HUES64 (cell line): ENCODE data around the gene KLHDC4.

Experiments
- H3K27ac ChIP-seq: 2 replicates; pipeline ENCODE4 v1.7.0; 2013; ENCODE audit warnings: low read depth, low read length, inconsistent platforms
- H3K27me3 ChIP-seq: 2 replicates; pipeline ENCODE4 v1.6.1; 2013; ENCODE audit warnings: mild to moderate bottlenecking, low read length; ENCODE audit not compliant: insufficient read depth
- H3K36me3 ChIP-seq: 2 replicates; pipeline ENCODE4 v1.6.1; 2013; ENCODE audit warnings: mild to moderate bottlenecking, low read length; ENCODE audit not compliant: insufficient read depth
- H3K4me1 ChIP-seq: 2 replicates; pipeline ENCODE4 v1.6.1; 2013; ENCODE audit warnings: mild to moderate bottlenecking, low read length, moderate library complexity; ENCODE audit not compliant: insufficient read depth
- H3K4me3 ChIP-seq: 2 replicates; pipeline ENCODE4 v1.5.1; 2013; ENCODE audit warnings: mild to moderate bottlenecking, low read length, moderate library complexity
- H3K9ac ChIP-seq: 2 replicates; pipeline ENCODE4 v1.6.1; 2013; ENCODE audit warnings: mild to moderate bottlenecking, low read depth, low read length
- H3K9me3 ChIP-seq: 2 replicates; pipeline ENCODE4 v1.6.1; 2013; ENCODE audit warnings: low read depth, low read length; ENCODE audit not compliant: insufficient read depth
- WGBS: fragments of 150-250, 120-280 bp; methylation state at CpG from one replicate; pipeline ENCODE4 v1.1.7; 2013; ENCODE audit warnings: missing lambda C conversion rate; 5-methylcytosine and 5-hydroxymethylcytosine counted together

Gene KLHDC4

DNA sequence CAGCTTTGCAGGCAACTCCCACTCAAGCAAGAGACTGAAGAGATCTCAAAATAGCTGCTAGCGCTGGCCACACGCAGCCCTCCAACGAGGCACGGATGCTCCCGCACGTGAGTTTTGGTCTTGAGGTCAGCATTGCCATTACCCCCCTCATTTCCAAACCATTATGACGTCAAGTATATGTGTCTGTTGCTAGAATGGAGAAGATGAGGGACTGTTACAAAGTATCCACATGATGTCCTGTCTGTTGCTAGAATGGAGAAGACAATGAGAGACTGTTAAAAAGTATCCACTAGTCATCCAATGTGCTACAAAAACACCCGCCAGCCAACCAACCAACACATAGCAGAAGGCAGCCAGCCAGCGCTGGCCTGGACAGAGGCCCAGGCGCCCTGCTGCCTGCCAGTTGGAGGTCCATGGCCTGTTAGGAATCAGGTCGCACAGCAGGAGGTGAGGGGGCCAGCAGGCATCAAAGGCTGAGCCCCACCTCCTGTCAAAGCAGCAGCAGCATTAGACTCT, 24.8 kb downstream of the KLHDC4 start:
- WGBS: 90% methylated on average over 11 of the region's 11 CpGs
- no peaks in the 10 kb centered on the region for H3K27me3 ChIP-seq
- H3K27ac ChIP-seq: no peak overlapping the region
- no peak overlapping the region for H3K9ac ChIP-seq
- no peaks in the 10 kb centered on the region for H3K9me3 ChIP-seq
- no peak overlapping the region for H3K4me3 ChIP-seq
- peaks cover 58% of the 10 kb centered on the region for H3K36me3 ChIP-seq
- no peaks in the 10 kb centered on the region for H3K4me1 ChIP-seq

DNA sequence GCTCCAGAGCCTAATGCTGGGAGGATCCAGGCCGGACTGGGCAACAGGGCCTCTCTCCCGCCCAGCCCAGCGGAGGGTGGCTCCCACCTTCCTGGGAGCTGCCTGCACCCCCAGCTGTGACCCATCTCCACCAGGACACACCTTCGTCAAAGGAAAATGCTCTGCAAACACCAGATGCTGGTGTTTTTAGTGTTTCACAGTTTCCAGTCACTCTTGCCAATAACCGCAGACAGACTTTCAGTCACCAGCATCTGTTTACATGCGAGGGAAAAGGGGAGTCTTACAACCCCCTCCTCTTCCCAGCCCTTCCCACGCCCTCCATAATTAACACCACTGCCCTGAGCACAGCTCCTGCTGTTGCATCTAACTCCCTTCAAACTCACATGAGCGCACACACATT, 25.3 kb downstream of the KLHDC4 start:
- no peaks in the 10 kb centered on the region for H3K4me1 ChIP-seq
- H3K4me3 ChIP-seq: no peak overlapping the region
- no peaks in the 10 kb centered on the region for H3K27me3 ChIP-seq
- peaks cover 55% of the 10 kb centered on the region for H3K36me3 ChIP-seq
- 93% methylated on average over 8 of the region's 8 CpGs for WGBS
- H3K9ac ChIP-seq: no peak overlapping the region
- no peaks in the 10 kb centered on the region for H3K9me3 ChIP-seq
- H3K27ac ChIP-seq: no peak overlapping the region

DNA sequence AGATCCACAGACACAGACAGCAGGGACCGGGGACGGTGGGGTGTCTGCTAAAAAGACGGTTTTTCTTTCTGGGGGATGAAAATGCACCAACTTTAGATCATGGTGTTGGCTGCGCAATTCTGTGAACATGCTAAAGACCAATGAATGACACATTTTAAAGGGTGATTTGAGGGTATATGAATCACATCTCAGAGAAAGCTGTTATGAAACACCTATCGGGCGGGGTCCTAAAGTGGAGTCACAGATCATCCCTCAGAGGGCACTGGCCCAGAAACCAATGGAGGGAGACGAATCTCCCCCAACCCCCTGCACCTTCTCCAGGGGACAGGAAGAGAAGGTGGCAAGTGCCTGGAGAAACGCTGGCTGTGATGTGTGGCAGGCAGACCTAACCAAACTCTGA, 26.0 kb downstream of the KLHDC4 start:
- WGBS: 94% methylated on average over 8 of the region's 8 CpGs
- Histone ChIP-seq H3K36me3 (peaks cover 49% of the 10 kb centered on the region), H3K27me3 (no peaks in the 10 kb centered on the region), H3K27ac (no peak overlapping the region), H3K4me1 (no peaks in the 10 kb centered on the region), H3K9me3 (no peaks in the 10 kb centered on the region), H3K4me3 (no peak overlapping the region), H3K9ac (no peak overlapping the region)

DNA sequence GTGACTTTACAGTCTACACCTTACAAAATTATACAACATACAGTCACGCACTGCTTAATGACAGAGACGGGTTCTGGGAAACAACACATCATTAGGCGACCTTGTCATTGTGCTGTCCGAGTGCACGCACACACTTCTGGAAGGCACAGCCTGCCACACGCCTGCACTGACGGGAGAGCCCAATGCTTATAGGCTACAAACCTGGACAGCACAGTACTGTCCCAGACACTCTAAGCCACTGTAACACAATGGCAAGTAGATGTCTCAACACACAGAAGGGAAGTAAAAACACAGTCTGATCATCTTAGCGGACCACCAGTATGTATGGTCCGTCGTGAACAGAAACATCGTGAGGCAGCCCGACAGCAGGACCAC, 29.8 kb downstream of the KLHDC4 start:
- H3K9me3 ChIP-seq: no peaks in the 10 kb centered on the region
- no peak overlapping the region for H3K27ac ChIP-seq
- no peak overlapping the region for H3K4me3 ChIP-seq
- H3K4me1 ChIP-seq: no peaks in the 10 kb centered on the region
- WGBS: 96% methylated on average over 12 of the region's 12 CpGs
- no peaks in the 10 kb centered on the region for H3K27me3 ChIP-seq
- H3K9ac ChIP-seq: no peak overlapping the region
- peaks cover 29% of the 10 kb centered on the region for H3K36me3 ChIP-seq

DNA sequence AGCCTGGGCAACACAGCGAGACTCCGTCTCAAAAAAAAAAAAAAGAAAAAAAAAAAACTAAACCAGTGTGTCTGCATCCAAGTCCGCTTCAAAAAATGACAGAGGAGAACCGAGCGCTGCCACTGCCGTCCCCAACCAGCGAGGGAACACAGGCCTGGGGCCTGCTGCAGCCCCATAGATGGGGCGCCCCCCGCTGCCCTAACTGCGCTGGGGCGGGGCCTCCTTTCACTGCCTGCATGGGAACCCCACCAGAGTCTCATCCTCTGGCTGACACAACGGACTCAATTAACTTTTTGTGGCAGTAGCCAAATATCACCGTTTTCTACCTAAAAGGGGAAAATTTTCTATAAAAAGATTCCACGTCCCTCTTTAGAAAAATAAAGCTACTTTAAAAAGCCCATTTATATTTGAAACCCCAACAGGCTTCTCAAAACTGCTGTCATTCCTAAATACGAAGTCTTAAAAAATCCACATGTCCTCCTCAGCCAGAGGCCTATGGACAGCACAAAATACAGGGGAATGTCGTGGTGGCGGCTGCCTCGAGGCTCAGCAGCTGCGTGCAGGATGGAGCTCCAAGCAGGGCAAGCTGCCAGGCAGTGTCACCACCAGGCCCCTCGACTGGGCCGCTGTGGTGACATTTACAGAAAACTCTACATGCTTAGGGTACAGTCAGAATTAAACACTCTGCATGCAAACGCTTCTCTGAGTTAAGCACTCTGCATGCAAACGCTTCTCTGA, 30.3 kb downstream of the KLHDC4 start:
- WGBS: 94% methylated on average over 23 of the region's 23 CpGs
- H3K27me3 ChIP-seq: no peaks in the 10 kb centered on the region
- H3K9me3 ChIP-seq: no peaks in the 10 kb centered on the region
- no peaks in the 10 kb centered on the region for H3K4me1 ChIP-seq
- no peak overlapping the region for H3K9ac ChIP-seq
- H3K4me3 ChIP-seq: no peak overlapping the region
- no peak overlapping the region for H3K27ac ChIP-seq
- peaks cover 27% of the 10 kb centered on the region for H3K36me3 ChIP-seq

DNA sequence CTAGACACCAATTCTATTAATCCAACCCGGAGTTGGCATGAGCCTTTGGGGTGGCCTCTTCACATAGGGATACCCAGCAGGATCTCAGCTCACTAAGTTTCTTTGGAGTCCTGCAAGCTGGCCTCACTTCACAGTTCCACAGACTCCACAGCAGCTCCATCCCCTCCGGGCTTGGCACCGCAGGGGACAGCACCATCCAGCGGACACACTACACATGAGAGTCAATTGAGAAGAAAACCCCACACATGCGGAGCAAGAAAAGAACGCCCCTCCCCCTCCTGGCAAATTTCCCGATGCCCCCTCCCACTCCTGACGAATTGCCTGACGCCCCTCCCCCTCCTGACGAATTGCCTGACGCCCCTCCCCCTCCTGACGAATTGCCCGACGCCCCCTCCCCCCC, 31.1 kb downstream of the KLHDC4 start:
- Histone ChIP-seq H3K27me3 (no peaks in the 10 kb centered on the region), H3K4me1 (no peaks in the 10 kb centered on the region), H3K9ac (no peak overlapping the region), H3K27ac (no peak overlapping the region), H3K4me3 (no peak overlapping the region), H3K9me3 (no peaks in the 10 kb centered on the region), H3K36me3 (peaks cover 29% of the 10 kb centered on the region)
- 59% methylated on average over 11 of the region's 14 CpGs for WGBS

DNA sequence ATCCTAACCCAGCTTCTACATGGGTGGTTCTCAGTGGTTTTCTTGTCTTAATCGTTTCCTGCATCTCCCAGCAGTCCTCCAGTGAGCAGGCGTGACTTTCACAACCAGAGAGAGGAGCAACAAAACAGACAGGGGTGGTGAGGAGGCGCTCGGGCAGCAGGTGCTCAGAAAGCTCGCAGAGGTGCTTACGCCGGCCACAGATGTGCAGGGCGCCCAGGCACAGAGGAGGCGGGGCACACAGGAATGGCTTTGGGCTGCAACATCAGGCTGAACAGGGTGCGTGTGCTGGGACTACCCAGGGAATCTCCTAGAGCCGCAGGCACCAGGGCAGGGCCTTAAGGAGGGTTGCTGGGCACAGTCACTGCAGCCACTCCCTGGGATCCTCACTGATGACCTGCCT, 32.6 kb downstream of the KLHDC4 start:
- H3K9me3 ChIP-seq: no peaks in the 10 kb centered on the region
- H3K4me3 ChIP-seq: no peak overlapping the region
- whole genome bisulfite sequencing: 93% methylated on average over 11 of the region's 11 CpGs
- no peak overlapping the region for H3K9ac ChIP-seq
- no peaks in the 10 kb centered on the region for H3K27me3 ChIP-seq
- H3K27ac ChIP-seq: no peak overlapping the region
- H3K36me3 ChIP-seq: peaks cover 43% of the 10 kb centered on the region
- no peaks in the 10 kb centered on the region for H3K4me1 ChIP-seq

DNA sequence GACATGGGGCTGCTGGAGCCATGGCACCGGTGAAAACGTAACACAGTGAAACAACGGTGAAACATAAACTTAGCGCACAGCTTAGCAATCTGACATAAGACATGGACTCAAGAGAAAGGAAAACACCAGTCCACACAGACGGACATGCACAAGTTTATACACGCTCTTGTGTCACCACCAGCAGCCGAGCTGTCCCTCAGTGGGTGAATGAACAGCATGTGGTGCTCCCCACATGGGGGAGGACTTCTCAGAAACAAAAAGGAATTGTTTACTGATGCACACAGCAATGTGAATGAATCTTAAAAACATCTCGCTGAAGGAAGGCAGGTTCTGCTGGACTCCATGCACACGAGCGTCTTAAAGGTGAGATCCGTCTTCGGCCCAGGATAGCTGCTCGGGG, 34.2 kb downstream of the KLHDC4 start:
- Histone ChIP-seq H3K27me3 (no peaks in the 10 kb centered on the region), H3K4me3 (no peak overlapping the region), H3K36me3 (peaks cover 55% of the 10 kb centered on the region), H3K9ac (no peak overlapping the region), H3K4me1 (no peaks in the 10 kb centered on the region), H3K9me3 (no peaks in the 10 kb centered on the region), H3K27ac (no peak overlapping the region)
- WGBS: 96% methylated on average over 13 of the region's 13 CpGs

DNA sequence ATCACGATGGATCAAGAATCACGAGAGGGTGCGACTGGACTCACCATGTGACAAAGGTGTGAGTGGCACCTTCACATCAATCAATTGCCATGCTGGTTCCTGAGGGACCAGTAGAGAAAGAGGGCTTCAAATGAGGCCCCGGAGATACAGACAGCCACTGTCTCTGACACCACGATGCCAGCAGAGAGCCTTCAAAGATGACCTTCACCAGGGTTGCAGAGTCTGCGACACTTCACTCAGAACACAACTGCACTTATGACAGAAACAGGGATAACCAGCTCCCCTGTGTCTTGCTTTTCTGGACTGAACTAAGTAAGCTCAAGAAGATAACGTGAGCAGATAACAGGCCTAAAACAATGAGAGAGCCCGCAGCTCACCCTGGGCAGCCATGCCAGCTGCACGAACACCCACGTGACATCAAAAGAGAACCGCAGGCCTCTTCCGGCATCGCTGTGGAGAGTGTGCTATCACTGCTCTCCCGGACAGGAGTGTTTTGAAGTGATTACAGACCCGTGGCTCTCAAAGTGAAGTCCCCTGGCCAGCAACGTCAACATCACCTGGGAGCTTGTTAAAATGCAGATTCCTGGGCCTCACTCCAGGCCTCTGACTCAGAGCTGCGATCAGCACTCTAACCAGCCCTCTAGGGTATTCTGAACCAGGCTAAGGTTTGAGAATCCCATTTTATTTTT, 36.4 kb downstream of the KLHDC4 start:
- H3K36me3 ChIP-seq: peaks cover 53% of the 10 kb centered on the region
- no peak overlapping the region for H3K27ac ChIP-seq
- WGBS: 95% methylated on average over 17 of the region's 17 CpGs

DNA sequence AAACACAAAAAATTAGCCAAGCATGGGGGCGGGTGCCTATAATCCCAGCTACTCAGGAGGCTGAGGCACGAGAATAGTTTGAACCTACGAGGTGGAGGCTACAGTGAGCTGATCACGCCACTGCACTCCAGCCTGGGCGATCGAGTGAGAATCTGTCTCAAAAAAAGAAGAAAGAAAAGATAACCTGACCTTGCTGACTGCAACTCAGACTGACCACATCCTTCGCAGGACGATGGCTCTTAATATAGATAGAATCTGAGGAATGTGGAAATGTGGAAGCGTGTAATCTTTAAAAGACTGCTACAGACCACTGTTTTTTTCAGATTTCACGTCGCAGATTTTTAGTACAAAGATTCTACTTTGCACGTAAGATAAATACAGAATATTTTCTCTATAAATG, 37.8 kb downstream of the KLHDC4 start:
- Histone ChIP-seq H3K27me3 (no peaks in the 10 kb centered on the region), H3K36me3 (peaks cover 65% of the 10 kb centered on the region), H3K27ac (no peak overlapping the region), H3K4me3 (no peak overlapping the region), H3K9ac (no peak overlapping the region), H3K4me1 (no peaks in the 10 kb centered on the region), H3K9me3 (no peaks in the 10 kb centered on the region)
- 95% methylated on average over 10 of the region's 12 CpGs for WGBS

More for the DNA sequence above, 36.4 kb downstream of the KLHDC4 start:
- H3K4me1 ChIP-seq: no peaks in the 10 kb centered on the region
- no peak overlapping the region for H3K4me3 ChIP-seq
- no peak overlapping the region for H3K9ac ChIP-seq
- no peaks in the 10 kb centered on the region for H3K27me3 ChIP-seq
- no peaks in the 10 kb centered on the region for H3K9me3 ChIP-seq

DNA sequence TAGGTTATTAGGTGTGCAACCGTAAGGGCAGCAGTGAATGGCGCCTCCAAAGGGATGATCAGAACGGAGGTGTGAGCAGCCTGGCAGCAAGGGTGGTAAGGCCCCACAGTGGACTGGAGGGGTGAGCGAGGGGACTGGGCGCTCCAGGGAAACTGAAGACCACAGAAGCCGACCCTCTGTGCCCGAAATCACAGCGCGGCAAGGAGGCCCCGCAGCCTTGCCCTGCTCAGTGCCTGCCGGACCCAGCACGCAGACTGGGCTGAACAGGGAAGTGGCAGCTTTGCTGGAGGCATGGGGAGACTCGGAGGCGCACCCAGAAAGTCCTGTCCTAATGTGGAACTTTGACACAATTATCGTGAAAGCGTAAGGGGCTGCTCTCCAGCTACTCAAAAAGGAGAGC, 38.4 kb downstream of the KLHDC4 start:
- Histone ChIP-seq H3K27ac (no peak overlapping the region), H3K9me3 (no peaks in the 10 kb centered on the region), H3K27me3 (no peaks in the 10 kb centered on the region), H3K4me1 (no peaks in the 10 kb centered on the region), H3K36me3 (peaks cover 72% of the 10 kb centered on the region), H3K4me3 (no peak overlapping the region), H3K9ac (no peak overlapping the region)
- 96% methylated on average over 16 of the region's 16 CpGs for WGBS
